ENCODE measurements around the gene SUSD3. TPM values are rescaled to one million over a fixed set of nuclear protein-coding genes. Genes with fewer than 3 reads are reported as not detected.

SUSD3 gene
- total RNA-seq, 4 donors from 2014 or later, result 2.8 to 8.1 (median 5.6) TPM

DNA sequence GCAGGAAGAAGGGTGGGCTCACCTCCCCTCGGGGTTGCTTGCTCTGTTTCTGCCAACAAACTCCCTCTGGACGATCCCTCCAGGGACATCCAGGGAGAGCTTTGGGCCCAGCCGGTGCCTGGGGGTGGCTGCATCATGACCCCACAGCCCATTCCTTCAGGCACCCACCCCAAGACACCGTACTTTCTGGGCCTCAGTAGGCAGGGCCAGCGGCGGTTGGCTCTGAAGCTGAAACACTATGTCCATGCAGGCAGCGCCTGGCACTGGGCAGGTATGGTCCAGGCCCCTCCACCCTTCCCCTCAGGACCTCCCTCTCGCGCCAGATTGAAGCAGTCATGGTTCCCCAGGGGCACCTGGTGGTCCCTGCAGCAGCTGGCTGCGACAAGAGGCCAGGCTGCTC is 18.5 kb upstream of the SUSD3 start:
- no peak for DNase-seq (ENCODE audit: low spot score in 2 of 2)
- no peak overlapping the region for H3K4me3 ChIP-seq (ENCODE audit: low read depth, poor library complexity, severe bottlenecking)
- WGBS, 2 donors, result 92 to 97% methylated on average over 7 to 9 of the region's 10 CpGs
- intact Hi-C loops (cut with DNase I; ENCODE audit: low total_unique reads), result no loop called here
- TF ChIP-seq POLR2A (IDR thresholded peaks at IDR 0.05), result no peak
- TF ChIP-seq, protein P1, sequence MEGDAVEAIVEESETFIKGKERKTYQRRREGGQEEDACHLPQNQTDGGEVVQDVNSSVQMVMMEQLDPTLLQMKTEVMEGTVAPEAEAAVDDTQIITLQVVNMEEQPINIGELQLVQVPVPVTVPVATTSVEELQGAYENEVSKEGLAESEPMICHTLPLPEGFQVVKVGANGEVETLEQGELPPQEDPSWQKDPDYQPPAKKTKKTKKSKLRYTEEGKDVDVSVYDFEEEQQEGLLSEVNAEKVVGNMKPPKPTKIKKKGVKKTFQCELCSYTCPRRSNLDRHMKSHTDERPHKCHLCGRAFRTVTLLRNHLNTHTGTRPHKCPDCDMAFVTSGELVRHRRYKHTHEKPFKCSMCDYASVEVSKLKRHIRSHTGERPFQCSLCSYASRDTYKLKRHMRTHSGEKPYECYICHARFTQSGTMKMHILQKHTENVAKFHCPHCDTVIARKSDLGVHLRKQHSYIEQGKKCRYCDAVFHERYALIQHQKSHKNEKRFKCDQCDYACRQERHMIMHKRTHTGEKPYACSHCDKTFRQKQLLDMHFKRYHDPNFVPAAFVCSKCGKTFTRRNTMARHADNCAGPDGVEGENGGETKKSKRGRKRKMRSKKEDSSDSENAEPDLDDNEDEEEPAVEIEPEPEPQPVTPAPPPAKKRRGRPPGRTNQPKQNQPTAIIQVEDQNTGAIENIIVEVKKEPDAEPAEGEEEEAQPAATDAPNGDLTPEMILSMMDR (IDR thresholded peaks at IDR 0.05), result no peak

DNA sequence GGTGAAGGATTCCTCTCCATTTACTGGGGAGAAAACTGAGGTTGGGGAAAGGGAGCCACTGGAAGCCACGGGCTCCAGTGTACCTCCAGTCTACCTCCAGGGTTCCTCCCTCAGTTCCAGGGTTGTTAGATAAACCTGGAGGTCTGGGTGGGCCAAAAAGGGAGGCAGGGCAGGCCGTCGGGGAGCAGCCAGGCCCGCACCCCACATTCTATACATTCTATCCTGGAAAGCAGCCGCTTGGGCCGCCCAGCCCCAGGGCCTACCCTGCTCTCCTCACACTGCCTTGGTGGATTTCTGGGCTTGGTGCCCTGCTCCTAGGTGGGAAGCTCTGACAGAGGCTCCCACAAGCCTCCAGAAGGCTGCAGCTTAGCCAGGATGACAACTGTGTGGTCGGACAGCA is 18.1 kb upstream of the SUSD3 start:
- DNase-seq (ENCODE audit: low spot score in 2 of 2), result no peak
- 86 to 88% methylated on average over 7 of the region's 7 CpGs for WGBS, 2 donors
- intact Hi-C loops (cut with DNase I; ENCODE audit: low total_unique reads), result no loop called here
- no peak overlapping the region for H3K4me3 ChIP-seq (ENCODE audit: low read depth, poor library complexity, severe bottlenecking)
- TF ChIP-seq POLR2A (IDR thresholded peaks at IDR 0.05), result no peak
- TF ChIP-seq, protein P1 (IDR thresholded peaks at IDR 0.05), result no peak

DNA sequence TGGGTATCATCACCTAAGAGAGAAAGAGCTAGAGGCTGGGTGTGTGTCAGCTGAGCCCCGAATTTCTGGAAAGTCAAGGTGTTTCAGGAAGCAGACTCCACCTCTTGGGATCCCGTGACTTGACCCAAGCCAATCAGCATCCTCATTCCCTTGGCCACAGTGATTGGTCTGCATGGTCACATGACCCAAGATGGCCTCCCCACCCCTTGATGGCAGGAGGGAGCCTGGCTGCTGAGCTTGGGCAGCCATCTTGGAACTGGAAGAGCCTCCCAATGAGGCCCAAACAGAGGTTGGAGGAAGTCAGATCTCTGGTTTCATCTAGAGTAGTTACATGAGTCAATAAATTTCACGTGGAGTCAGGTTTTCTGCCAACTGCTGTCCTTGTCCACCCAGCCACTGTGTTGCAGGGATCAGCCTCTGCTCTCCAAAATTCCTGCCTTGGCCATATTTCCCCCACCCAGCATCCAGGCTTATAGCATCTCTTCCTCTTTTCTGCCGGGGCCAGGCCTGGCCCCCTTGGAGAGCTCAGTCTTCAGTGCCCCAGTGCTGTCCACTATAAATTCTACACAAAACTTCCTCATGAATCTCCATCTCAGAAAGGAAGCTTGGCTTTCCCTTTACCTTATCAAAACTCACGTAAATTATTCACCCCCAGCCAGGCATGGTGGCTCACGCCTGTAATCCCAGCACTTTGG is 17.2 kb upstream of the SUSD3 start:
- no peak for DNase-seq (ENCODE audit: low spot score in 2 of 2)
- intact Hi-C loops (cut with DNase I; ENCODE audit: low total_unique reads), result no loop called here
- TF ChIP-seq POLR2A (IDR thresholded peaks at IDR 0.05), result no peak
- TF ChIP-seq, protein P1 (IDR thresholded peaks at IDR 0.05), result no peak
- WGBS, 2 donors, result 90 to 93% methylated on average over 6 of the region's 6 CpGs
- H3K4me3 ChIP-seq (ENCODE audit: low read depth, poor library complexity, severe bottlenecking), result no peak overlapping the region

DNA sequence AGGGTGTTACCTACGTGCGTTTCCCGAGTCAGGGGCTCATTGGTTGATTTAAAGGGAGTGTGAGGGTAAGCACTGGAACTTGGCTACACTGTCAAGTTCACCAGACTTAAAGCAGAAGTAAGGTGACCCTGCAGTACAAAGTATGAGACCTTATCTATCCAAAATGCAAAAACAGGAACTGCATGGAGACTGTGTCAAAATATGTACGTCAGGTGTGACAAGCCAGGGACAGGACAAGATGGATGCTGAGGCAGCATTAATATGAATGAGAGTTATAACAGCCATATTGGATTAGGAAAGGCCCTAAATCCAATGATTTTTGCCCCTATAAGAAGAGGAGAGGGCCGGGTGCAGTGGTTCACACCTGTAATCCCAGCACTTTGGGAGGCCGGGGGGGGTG is 15.4 kb upstream of the SUSD3 start:
- TF ChIP-seq, protein P1 (IDR thresholded peaks at IDR 0.05), result no peak
- no peak for TF ChIP-seq POLR2A (IDR thresholded peaks at IDR 0.05)
- 89 to 91% methylated on average over 6 of the region's 6 CpGs for WGBS, 2 donors
- DNase-seq (ENCODE audit: low spot score in 2 of 2), result no peak
- no peak overlapping the region for H3K4me3 ChIP-seq (ENCODE audit: low read depth, poor library complexity, severe bottlenecking)
- intact Hi-C loops (cut with DNase I; ENCODE audit: low total_unique reads), result no loop called here

DNA sequence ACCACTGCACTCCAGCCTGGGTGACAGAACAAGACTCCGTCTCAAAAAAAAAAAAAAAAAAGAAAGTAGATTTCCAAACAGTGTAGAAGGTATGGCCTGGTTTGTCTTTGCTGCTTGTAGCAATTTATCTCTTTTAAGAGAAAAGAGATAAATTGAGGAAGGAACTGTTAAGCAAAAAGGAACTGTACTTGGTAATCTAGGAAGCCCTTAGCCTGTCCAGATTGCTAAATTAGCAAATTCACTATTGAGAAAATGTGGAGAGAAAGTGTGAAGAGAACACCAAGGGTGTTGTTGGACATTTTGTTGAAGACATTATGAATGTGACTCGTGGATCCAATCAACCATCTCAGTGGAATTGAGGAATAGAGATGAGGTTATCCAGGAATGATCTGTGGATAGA is 13.0 kb upstream of the SUSD3 start:
- TF ChIP-seq, protein P1 (IDR thresholded peaks at IDR 0.05), result no peak
- no peak for TF ChIP-seq POLR2A (IDR thresholded peaks at IDR 0.05)
- intact Hi-C loops (cut with DNase I; ENCODE audit: low total_unique reads), result no loop called here
- no peak for DNase-seq (ENCODE audit: low spot score in 2 of 2)
- no peak overlapping the region for H3K4me3 ChIP-seq (ENCODE audit: low read depth, poor library complexity, severe bottlenecking)
- WGBS, 2 donors, result 82 to 88% methylated on average over 2 of the region's 2 CpGs
